HT1080 (cell line): ENCODE data around the gene JMJD1C. TPM values are rescaled to one million over a fixed set of nuclear protein-coding genes. Genes with fewer than 3 reads are reported as not detected.
"Not testable (repeated sequence)": the region's sequence is repeated elsewhere in the genome, so short reads cannot be mapped to it uniquely, and the experiment has no call there.

Experiments used
- DNase-seq: peaks from one replicate; pipeline ENCODE4 v3.0.0-alpha.2; 2015; ENCODE audit warnings: low read depth
- total RNA-seq: library from RNA; depleted of rRNA; stranded (reverse); fragments of >200 nt; shearing (Covaris generic); gene quantifications from 2 replicates; pipeline ENCODE4 v1.2.3, GENCODE V29; 2014

The JMJD1C gene
- total RNA-seq, 1 experiment from 2014 or later = 43.9 TPM

GRCh38 chr10:63364918-63365317, 100.9 kb downstream of the JMJD1C start:
- no peak for DNase-seq

- DNase-seq = no peak
Observed at GRCh38 chr10:63363951-63364350, 101.8 kb downstream of the JMJD1C start.

DNA sequence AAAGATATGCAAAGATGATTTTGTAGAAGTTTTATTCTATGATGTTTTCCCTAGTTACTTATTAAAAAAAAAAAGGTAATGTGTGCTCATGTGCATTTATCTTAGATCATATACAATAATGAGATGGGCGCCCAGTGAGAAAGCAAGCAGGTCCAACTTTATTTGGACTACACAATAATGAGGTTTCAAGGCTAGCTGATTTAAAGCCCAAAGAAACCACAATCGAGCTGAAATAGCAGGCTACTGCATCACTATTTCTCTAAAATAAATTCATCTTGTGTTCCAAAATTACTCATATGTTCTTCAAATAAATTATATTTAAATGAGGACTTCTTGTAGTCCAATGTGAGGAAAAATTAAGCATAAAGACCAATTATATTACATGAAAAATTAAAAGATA, 110.1 kb downstream of the JMJD1C start:
- DNase-seq = no peak

DNA sequence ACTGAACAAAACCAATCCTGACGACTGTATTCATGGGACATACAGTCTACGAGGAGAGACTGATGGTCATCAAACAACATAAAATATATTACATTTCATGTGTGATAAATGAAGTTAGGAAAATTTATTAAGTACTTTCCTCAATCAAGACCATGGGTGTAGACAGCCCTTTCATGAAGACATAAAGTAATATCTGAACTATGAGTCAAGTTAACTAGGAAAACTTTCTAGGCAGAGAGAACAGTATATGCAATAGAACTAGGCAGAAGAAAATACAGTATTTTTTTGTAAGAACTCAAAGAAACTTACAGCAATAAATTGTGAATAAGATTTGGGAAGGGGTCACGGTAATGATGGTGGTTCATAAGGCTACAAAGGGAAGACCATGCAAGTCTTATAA, 112.8 kb downstream of the JMJD1C start:
- DNase-seq = no peak

DNA sequence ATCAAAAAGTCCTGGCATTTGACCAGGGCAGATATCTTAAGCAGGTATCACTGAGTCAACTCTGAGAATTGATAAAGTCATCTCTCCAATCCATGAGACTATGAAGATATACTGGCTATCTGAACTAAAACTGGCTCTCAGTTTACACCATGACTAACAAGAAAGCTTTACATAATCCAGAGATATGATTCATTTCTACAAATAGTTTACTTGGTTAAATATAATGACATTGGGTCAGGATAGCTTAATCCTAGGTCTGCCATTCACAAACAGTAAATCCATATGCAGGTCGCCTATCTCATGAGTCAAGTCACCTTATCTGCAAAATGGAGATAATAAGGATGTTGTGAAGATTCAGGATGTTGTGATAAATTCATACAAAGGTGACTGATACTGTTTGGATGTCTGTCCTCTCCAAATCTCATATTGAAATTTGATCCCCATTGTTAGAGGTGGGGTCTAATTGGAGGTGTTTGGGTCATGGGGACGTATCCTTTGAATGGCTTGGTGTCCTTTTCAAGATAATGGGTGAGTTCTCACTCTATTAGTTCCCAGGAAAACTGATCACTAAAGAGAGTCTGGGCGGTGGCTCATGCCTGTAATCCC, 117.4 kb downstream of the JMJD1C start:
- DNase-seq = no peak

GRCh38 chr10:63346015-63346441, 119.7 kb downstream of the JMJD1C start:
- DNase-seq = peak; percentile 30

DNA sequence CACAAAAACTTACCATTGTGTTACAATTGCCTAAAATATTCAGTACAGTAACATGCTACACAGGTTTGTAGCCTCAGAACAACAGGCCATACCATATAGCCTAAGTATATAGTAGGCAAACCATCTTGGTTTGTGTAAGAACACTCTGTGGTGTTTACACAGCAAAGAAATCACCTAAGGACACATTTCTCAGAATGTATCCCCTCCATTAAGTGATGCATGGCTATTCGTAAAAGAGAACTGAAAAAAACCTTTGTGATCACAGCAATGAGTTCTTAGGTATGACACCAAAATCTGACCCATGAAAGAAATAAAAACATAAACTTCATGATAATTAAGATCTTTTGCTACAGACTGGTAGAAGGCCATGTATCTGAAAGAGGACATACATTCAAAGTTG, 121.5 kb downstream of the JMJD1C start:
- no peak for DNase-seq

DNA sequence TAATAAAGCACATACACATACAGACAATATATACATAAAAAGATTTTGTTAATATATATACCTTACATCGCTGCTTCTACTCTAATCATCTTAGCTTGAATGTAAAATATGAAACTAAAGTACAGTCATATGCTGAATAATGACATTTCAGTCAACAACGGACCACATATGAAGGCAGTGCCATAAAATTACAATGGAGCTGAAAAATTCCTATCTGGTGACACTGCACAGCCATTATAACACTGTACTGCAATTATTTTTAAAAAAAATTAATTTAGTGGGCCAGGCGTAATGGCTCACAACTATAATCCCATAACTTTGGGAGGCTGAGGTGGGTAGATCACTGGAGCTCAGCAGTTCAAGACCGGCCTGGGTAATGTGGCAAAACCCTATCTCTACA, 122.3 kb downstream of the JMJD1C start:
- DNase-seq = no peak

- DNase-seq = not testable (repeated sequence)
Observed at GRCh38 chr10:63339640-63340039, 126.1 kb downstream of the JMJD1C start.

GRCh38 chr10:63337455-63338251, 128.1 kb downstream of the JMJD1C start:
- no peak for DNase-seq

- no peak for DNase-seq
Observed at GRCh38 chr10:63331586-63331985, 134.2 kb downstream of the JMJD1C start.

DNA sequence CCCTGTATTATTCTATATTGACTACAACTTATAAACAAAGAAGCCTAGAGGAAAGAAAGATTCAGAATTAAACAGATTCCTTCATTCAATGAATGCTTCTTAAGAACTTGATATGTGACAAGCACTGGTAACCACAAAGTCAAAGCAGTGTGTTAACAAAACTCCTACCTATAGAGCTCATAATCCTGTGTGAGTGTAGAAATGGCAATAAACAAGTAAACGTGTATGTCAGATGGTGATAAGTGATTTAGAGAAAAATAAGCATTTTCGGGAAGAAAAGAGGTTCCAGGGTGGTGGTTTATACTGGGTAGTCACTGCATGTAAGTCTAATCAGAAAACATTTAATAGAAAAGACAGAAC, 141.3 kb downstream of the JMJD1C start:
- DNase-seq = no peak

GRCh38 chr10:63323701-63324494, 141.9 kb downstream of the JMJD1C start:
- no peak for DNase-seq

GRCh38 chr10:63320683-63321082, 145.1 kb downstream of the JMJD1C start:
- no peak for DNase-seq

GRCh38 chr10:63319231-63319630, 146.5 kb downstream of the JMJD1C start:
- no peak for DNase-seq

- no peak for DNase-seq
Observed at GRCh38 chr10:63318491-63318890, 147.3 kb downstream of the JMJD1C start.

DNA sequence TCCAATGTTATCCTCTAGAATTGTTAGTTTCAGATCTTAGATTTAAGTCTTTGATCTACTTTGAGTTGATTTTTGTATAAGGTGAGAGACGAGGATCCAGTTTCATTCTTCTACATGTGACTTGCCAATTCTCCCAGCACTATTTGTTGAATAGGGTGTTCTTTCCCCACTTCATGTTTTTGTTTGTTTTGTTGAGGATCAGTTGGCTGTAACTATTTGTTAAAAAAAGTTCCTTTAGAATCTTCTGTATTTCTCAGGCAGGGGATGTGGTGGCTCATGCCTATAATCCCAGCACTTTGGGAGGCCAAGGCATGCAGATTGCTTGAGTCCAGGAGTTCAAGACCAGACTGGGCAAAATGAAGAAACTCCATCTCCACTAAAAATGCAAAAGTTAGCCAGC, 151.8 kb downstream of the JMJD1C start:
- no peak for DNase-seq

GRCh38 chr10:63313066-63313717, 152.6 kb downstream of the JMJD1C start:
- DNase-seq = no peak

DNA sequence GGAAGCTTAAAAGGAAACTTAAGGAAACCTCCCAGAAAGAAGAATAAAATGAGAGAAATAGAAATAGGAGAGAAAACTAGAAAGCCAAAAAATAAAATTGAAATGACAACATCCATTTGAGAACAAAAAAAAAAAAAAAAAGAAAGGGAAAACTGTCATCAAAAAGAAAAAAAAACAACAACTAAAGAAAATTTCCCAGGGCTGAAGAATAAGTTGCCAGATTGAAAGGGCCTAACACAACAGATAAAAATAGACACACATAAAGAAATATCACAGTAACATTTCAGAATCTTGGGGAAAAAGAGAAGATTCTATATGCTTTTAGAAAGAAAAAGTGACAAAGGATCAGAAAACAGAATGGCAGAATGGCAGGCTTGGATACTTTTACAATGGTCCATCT, 157.1 kb downstream of the JMJD1C start:
- DNase-seq = no peak

DNA sequence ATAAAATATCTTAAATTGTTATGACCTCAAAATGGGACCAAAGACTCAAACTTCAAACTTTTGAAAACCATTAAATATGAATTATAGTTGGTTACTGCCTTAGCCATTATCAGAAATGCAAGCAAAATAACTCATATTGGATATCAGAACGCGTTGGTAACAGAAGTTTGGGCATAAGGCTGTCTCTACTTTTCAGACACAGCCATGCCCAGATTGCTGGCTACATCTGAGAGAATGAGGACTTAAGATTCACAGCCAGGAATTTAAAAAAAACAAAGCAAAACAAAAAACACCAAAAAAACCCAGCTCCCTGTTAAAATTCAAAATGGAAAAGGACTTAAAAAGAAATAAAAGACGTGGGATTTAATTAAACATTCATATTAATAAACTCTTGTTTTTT, 161.6 kb downstream of the JMJD1C start:
- no peak for DNase-seq

- DNase-seq = no peak
Observed at GRCh38 chr10:63300801-63301200, 165.0 kb downstream of the JMJD1C start.

DNA sequence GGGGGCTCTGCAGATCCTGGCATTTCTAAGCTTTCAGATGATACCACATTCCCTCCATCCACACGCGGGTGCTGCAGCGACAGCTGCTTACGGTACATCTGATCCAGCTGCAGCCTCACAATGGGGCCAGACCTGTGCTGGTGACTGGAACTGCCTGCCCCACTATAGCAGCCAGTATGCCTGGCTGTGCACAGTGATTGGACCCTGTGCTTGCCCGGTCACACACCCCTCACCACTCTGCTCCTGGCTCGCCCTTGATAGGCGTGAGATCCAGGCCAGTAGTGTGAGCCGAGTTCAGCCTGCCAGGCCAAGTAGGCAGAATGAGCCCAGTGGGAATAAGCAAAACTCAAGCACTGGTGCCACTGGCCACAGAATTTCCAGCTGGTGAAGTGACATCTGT, 167.8 kb downstream of the JMJD1C start:
- DNase-seq = no peak
